Gastroesophageal sphincter (tissue), 3 donors: ENCODE measurements around the gene ANKRD9.

Experiments used
- POLR2A ChIP-seq, 2 donors: fragments of 450-650 bp; IDR thresholded peaks; one replicate each; pipeline ENCODE4 v1.6.1; 2017; ENCODE audit warnings: antibody characterized with exemption in 2 of 2, mild to moderate bottlenecking in 2 of 2, moderate library complexity in 1 of 2
- POLR2AphosphoS5 ChIP-seq: sonication (generic); formaldehyde crosslinking; IDR thresholded peaks from one replicate; pipeline ENCODE4 v1.6.1; 2017; ENCODE audit warnings: antibody characterized with exemption
- TF ChIP-seq, protein P1 (sequence below), 4 experiments: fragments of 200-600 bp in 2 of 4; fragments of 450-650 bp in 2 of 4; sonication (generic) in 1 of 4; IDR thresholded peaks; one replicate each; pipeline ENCODE4 v1.5.1; 2017 to 2019; ENCODE audit warnings: antibody characterized with exemption in 4 of 4, mild to moderate bottlenecking in 2 of 4, moderate library complexity in 2 of 4

DNA sequence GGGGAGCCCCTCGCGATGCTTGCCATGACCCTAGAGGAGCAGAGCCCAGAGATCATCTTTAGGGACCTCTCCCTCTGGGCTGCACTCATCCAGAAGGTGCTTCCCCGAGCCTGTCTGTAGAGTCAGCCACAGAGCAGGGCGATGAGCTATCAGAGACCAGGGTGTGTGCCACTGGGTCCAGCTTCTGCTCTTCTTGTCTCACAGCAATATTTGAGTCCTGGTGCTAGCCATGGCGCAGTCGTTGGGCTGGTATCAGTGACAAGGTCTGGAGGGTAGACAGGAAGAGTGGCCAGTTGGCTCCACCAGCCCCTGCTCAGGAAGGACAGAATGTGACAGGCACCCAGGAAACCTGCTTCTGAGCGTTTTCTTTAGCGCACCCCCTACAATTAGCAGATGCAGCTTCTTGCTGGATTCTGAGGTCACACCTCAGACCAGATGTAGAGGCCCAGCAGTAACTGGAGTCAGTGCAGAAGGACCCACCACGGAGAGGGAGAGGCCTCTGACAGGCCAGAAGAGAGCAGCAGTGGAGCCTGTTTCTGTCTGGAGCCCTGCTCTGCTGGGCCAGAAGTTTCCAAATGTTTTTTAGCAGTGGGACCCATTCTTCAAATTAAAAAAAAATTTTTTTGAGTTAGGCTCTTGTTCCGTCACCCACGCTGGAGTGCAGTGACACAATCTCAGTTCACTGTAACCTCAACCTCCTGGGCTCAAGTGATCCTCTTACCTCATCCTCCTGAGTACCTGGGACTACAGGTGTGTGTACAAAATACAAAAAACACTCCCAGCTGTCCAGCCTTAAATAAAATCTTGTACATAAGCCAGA is 23.7 kb downstream of the ANKRD9 start:
- TF ChIP-seq, protein P1, sequence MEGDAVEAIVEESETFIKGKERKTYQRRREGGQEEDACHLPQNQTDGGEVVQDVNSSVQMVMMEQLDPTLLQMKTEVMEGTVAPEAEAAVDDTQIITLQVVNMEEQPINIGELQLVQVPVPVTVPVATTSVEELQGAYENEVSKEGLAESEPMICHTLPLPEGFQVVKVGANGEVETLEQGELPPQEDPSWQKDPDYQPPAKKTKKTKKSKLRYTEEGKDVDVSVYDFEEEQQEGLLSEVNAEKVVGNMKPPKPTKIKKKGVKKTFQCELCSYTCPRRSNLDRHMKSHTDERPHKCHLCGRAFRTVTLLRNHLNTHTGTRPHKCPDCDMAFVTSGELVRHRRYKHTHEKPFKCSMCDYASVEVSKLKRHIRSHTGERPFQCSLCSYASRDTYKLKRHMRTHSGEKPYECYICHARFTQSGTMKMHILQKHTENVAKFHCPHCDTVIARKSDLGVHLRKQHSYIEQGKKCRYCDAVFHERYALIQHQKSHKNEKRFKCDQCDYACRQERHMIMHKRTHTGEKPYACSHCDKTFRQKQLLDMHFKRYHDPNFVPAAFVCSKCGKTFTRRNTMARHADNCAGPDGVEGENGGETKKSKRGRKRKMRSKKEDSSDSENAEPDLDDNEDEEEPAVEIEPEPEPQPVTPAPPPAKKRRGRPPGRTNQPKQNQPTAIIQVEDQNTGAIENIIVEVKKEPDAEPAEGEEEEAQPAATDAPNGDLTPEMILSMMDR (IDR thresholded peaks at IDR 0.05): no peak
- TF ChIP-seq POLR2A (IDR thresholded peaks at IDR 0.05) (no peak), POLR2AphosphoS5 (no peak)
